Body of pancreas (tissue), 4 donors: ENCODE measurements around the gene PTK6. TPM values are rescaled to one million over a fixed set of nuclear protein-coding genes. Genes with fewer than 3 reads are reported as not detected.

Experiments
- ATAC-seq: fragments of 150-250 bp; one replicate; pipeline ENCODE4 v1.9.1; 2016
- DNase-seq, 4 donors: peaks; one replicate each; pipeline ENCODE4 v3.0.0-alpha.2; 2019
- H3K27ac ChIP-seq, 4 donors: fragments of 200-600 bp; sonication (generic); 1 replicate in 3 of 4; 2 replicates in 1 of 4; pipeline versions ENCODE4 v1.5.1 to v1.6.1; 2016 to 2019; ENCODE audit warnings: mild to moderate bottlenecking in 1 of 4, mixed read lengths in 1 of 4, moderate library complexity in 1 of 4
- H3K27me3 ChIP-seq, 2 donors: fragments of 200-600 bp; sonication (generic); one replicate each; pipeline ENCODE4 v1.6.0; 2016; ENCODE audit warnings: mild to moderate bottlenecking in 1 of 2
- H3K36me3 ChIP-seq, 2 donors: fragments of 200-600 bp; sonication (generic); replicated peaks in 1 of 2; 2 replicates each; pipeline ENCODE4 v1.5.1; 2016; ENCODE audit warnings: low read depth in 2 of 2; ENCODE audit not compliant: insufficient read depth in 1 of 2
- H3K4me1 ChIP-seq: fragments of 200-600 bp; sonication (generic); one replicate; pipeline ENCODE4 v1.6.0; 2016
- H3K4me3 ChIP-seq, 2 donors: fragments of 200-600 bp; sonication (generic); 1 replicate in 1 of 2; 2 replicates in 1 of 2; pipeline ENCODE4 v1.5.1; 2016 to 2019
- H3K9me3 ChIP-seq, 3 donors: fragments of 200-600 bp; sonication (generic); 1 replicate in 2 of 3; 2 replicates in 1 of 3; pipeline ENCODE4 v1.5.1; 2016
- CTCF ChIP-seq, 7 experiments: fragments of 450-650 bp in 4 of 7; fragments of 200-600 bp in 3 of 7; sonication (generic) in 3 of 7; IDR thresholded peaks; one replicate each; pipeline ENCODE4 v1.5.1; 2016 to 2019; ENCODE audit warnings: antibody characterized with exemption in 7 of 7
- POLR2A ChIP-seq, 3 donors: fragments of 450-650 bp; IDR thresholded peaks; one replicate each; pipeline ENCODE4 v1.6.1; 2016; ENCODE audit warnings: antibody characterized with exemption in 3 of 3, mild to moderate bottlenecking in 2 of 3
- WGBS, 2 donors: methylation state at CpG; one replicate each; pipeline ENCODE4 v1.1.5; 2017; 5-methylcytosine and 5-hydroxymethylcytosine counted together
- intact Hi-C: fragments of 100-400 bp; cut with DNase I; formaldehyde crosslinking; loops from one replicate; pipeline ENCODE4 v1.15.1; 2023
- total RNA-seq, 2 donors: library from RNA; depleted of rRNA; stranded (reverse); fragments of >200 nt; gene quantifications; one replicate each; pipeline ENCODE4 v1.1.0, GENCODE V29; 2016

Gene PTK6
- total RNA-seq, 2 donors from 2014 or later = 3.0 to 5.4 TPM

GRCh38 chr20:63543733-63544132 is 6.6 kb upstream of the PTK6 start:
- ATAC-seq (no peak), DNase-seq (no peak)
- H3K4me3 ChIP-seq = no peak overlapping the region
- TF ChIP-seq CTCF (IDR thresholded peaks at IDR 0.05) (no peak), POLR2A (IDR thresholded peaks at IDR 0.05) (no peak)
- 71 to 74% methylated on average over 6 of the region's 6 CpGs for WGBS, 2 donors
- no peaks in the 10 kb centered on the region for H3K36me3 ChIP-seq
- no peaks in the 10 kb centered on the region for H3K9me3 ChIP-seq
- peaks cover 0 to 4% of the 10 kb centered on the region in 2 donors for H3K27me3 ChIP-seq
- H3K27ac ChIP-seq = no peak overlapping the region
- intact Hi-C loops = loop anchor here (10.0 kb wide), 1 partner anchor 421 kb away; the partner anchor contains the start of gene ZNF512B
- H3K4me1 ChIP-seq = peaks cover 5% of the 10 kb centered on the region

GRCh38 chr20:63543131-63543530 is 6.0 kb upstream of the PTK6 start:
- Histone ChIP-seq H3K4me3 (no peak overlapping the region), H3K36me3 (no peaks in the 10 kb centered on the region), H3K4me1 (peaks cover 12% of the 10 kb centered on the region), H3K9me3 (no peaks in the 10 kb centered on the region), H3K27me3 (peaks cover 0 to 2% of the 10 kb centered on the region in 2 donors), H3K27ac (no peak overlapping the region)
- DNase-seq (no peak), ATAC-seq (no peak)
- TF ChIP-seq POLR2A (IDR thresholded peaks at IDR 0.05) (no peak), CTCF (IDR thresholded peaks at IDR 0.05) (no peak)
- intact Hi-C loops = loop anchor here (10.0 kb wide), 1 partner anchor 422 kb away; the partner anchor contains the start of gene ZNF512B
- WGBS, 2 donors = 86 to 100% methylated on average over 1 to 10 of the region's 10 CpGs

GRCh38 chr20:63542696-63543095 is 5.5 kb upstream of the PTK6 start:
- intact Hi-C loops = loop anchor here (10.0 kb wide), 1 partner anchor 422 kb away; the partner anchor contains the start of gene ZNF512B
- Histone ChIP-seq H3K4me1 (peaks cover 16% of the 10 kb centered on the region), H3K4me3 (no peak overlapping the region), H3K36me3 (no peaks in the 10 kb centered on the region), H3K27me3 (no peaks in the 10 kb centered on the region), H3K27ac (no peak overlapping the region), H3K9me3 (no peaks in the 10 kb centered on the region)
- ATAC-seq = no peak
- TF ChIP-seq CTCF (IDR thresholded peaks at IDR 0.05) (no peak), POLR2A (IDR thresholded peaks at IDR 0.05) (no peak)
- no peak for DNase-seq
- WGBS, 2 donors = 84 to 88% methylated on average over 8 to 9 of the region's 10 CpGs

- TF ChIP-seq CTCF (IDR thresholded peaks at IDR 0.05) = no peak
- no peak for TF ChIP-seq POLR2A (IDR thresholded peaks at IDR 0.05)
- H3K4me1 ChIP-seq = peaks cover 22% of the 10 kb centered on the region
- no peak overlapping the region for H3K4me3 ChIP-seq
- no peaks in the 10 kb centered on the region for H3K27me3 ChIP-seq
- peak in 1 of 4 donors; percentile 55 for DNase-seq
- H3K36me3 ChIP-seq = no peaks in the 10 kb centered on the region
- WGBS, 2 donors = 75 to 83% methylated on average over 1 to 36 of the region's 36 CpGs
- H3K27ac ChIP-seq = no peak overlapping the region
- ATAC-seq = no peak
- no peaks in the 10 kb centered on the region for H3K9me3 ChIP-seq
- intact Hi-C loops = loop anchor here (10.0 kb wide), 1 partner anchor 423 kb away; the partner anchor contains the start of gene ZNF512B
Measured at GRCh38 chr20:63542031-63542559, 4.9 kb upstream of the PTK6 start.

- intact Hi-C loops = loop anchor here (10.0 kb wide), 1 partner anchor 423 kb away; the partner anchor contains the start of gene ZNF512B
- H3K27ac ChIP-seq = no peak overlapping the region
- H3K27me3 ChIP-seq = no peaks in the 10 kb centered on the region
- TF ChIP-seq CTCF (IDR thresholded peaks at IDR 0.05) (no peak), POLR2A (IDR thresholded peaks at IDR 0.05) (no peak)
- no peaks in the 10 kb centered on the region for H3K9me3 ChIP-seq
- WGBS, 2 donors = 87 to 100% methylated on average over 2 to 27 of the region's 28 CpGs
- no peak for DNase-seq
- no peak overlapping the region for H3K4me3 ChIP-seq
- no peaks in the 10 kb centered on the region for H3K36me3 ChIP-seq
- no peak for ATAC-seq
- peaks cover 24% of the 10 kb centered on the region for H3K4me1 ChIP-seq
Measured at GRCh38 chr20:63541371-63541770, 4.2 kb upstream of the PTK6 start.
